Astrocyte of the spinal cord (primary cell): ENCODE data around the gene SIAH3.

ENCODE experiments used
- DNase-seq: peaks from one replicate; pipeline ENCODE4 v3.0.0; 2011; ENCODE audit warnings: low read depth, low spot score
- H3K4me3 ChIP-seq: 2 replicates; pipeline ENCODE4 v1.5.1; 2011; ENCODE audit warnings: low read depth, mild to moderate bottlenecking, low read length, moderate library complexity
- CTCF ChIP-seq: IDR thresholded peaks from 2 replicates; pipeline ENCODE4 v1.5.1; 2012; ENCODE audit warnings: low read depth, mild to moderate bottlenecking, low read length, inconsistent platforms
- in situ Hi-C: cut with HindIII; loops from 2 replicates; pipeline ENCODE4 v1.10.0; 2017; ENCODE audit warnings: low sequenced_read_pairs

Gene SIAH3

GRCh38 chr13:45820106-45820838 is 31.3 kb downstream of the SIAH3 start:
- no peak for TF ChIP-seq CTCF
- in situ Hi-C loops = no loop called here
- H3K4me3 ChIP-seq = no peak overlapping the region
- no peak for DNase-seq

GRCh38 chr13:45817833-45818232 is 33.7 kb downstream of the SIAH3 start:
- DNase-seq = no peak
- in situ Hi-C loops = no loop called here
- H3K4me3 ChIP-seq = no peak overlapping the region
- peak; percentile 26 for TF ChIP-seq CTCF

GRCh38 chr13:45816427-45816826 is 35.1 kb downstream of the SIAH3 start:
- no peak for TF ChIP-seq CTCF
- in situ Hi-C loops = no loop called here
- DNase-seq = no peak
- H3K4me3 ChIP-seq = no peak overlapping the region

GRCh38 chr13:45812695-45813372 is 38.7 kb downstream of the SIAH3 start:
- H3K4me3 ChIP-seq = no peak overlapping the region
- no peak for DNase-seq
- in situ Hi-C loops = no loop called here
- no peak for TF ChIP-seq CTCF

GRCh38 chr13:45811891-45812694 is 39.5 kb downstream of the SIAH3 start:
- in situ Hi-C loops = no loop called here
- TF ChIP-seq CTCF = no peak
- no peak overlapping the region for H3K4me3 ChIP-seq
- DNase-seq = no peak

GRCh38 chr13:45809801-45810394 is 41.7 kb downstream of the SIAH3 start:
- TF ChIP-seq CTCF = no peak
- in situ Hi-C loops = no loop called here
- H3K4me3 ChIP-seq = no peak overlapping the region
- no peak for DNase-seq
